Activated CD4-positive, alpha-beta memory T cell treated with anti-CD3 and anti-CD28 coated beads for 36 hours (primary cell): Measurements from ENCODE around the gene PACS2. TPM values are rescaled to one million over a fixed set of nuclear protein-coding genes. Genes with fewer than 3 reads are reported as not detected.
"Not testable (repeated sequence)": the region's sequence is repeated elsewhere in the genome, so short reads cannot be mapped to it uniquely, and the experiment has no call there.

ENCODE experiments used
- CTCF ChIA-PET: fragments of 350-600 bp; sonication (Branson Sonifier 250); formaldehyde crosslinking; loops from one replicate; lab custom pipeline; 2021; ENCODE audit warnings: antibody characterized with exemption, inconsistent platforms; lab: Charles Lee
- POLR2A ChIA-PET: fragments of 350-600 bp; sonication (Branson Sonifier 250); formaldehyde crosslinking; loops from one replicate; lab custom pipeline; 2021; ENCODE audit warnings: antibody characterized with exemption; lab: Charles Lee
- DNase-seq: peaks from one replicate; pipeline ENCODE4 v3.0.0-alpha.2; 2020
- H3K27ac Mint-ChIP-seq: one replicate; pipeline ENCODE4 v1.8.0; 2021; ENCODE audit warnings: mixed read lengths
- H3K27me3 Mint-ChIP-seq: one replicate; pipeline ENCODE4 v1.8.0; 2021; ENCODE audit warnings: mixed read lengths
- H3K36me3 Mint-ChIP-seq: one replicate; pipeline ENCODE4 v1.8.0; 2021; ENCODE audit warnings: mixed read lengths
- H3K4me1 Mint-ChIP-seq: one replicate; pipeline ENCODE4 v1.8.0; 2021; ENCODE audit warnings: low read depth, mixed read lengths
- H3K4me3 Mint-ChIP-seq: one replicate; pipeline ENCODE4 v1.8.0; 2021; ENCODE audit warnings: mild to moderate bottlenecking, mixed read lengths
- H3K9me3 Mint-ChIP-seq: one replicate; pipeline ENCODE4 v1.8.0; 2021; ENCODE audit warnings: mixed read lengths
- intact Hi-C: fragments of 100-400 bp; cut with micrococcal nuclease; formaldehyde crosslinking; loops from one replicate; pipeline ENCODE4 v1.15.1; 2023
- total RNA-seq, 2 experiments: library from RNA; stranded (reverse); gene quantifications; one replicate each; pipeline ENCODE4 v1.2.3, GENCODE V29; 2021

The PACS2 gene
- total RNA-seq, 2 experiments from 2014 or later = 32.3 to 36.6 TPM

- Mint-ChIP-seq H3K4me1 (peaks cover 19% of the 10 kb centered on the region), H3K9me3 (no peaks in the 10 kb centered on the region), H3K36me3 (peaks cover 5% of the 10 kb centered on the region), H3K27me3 (no peaks in the 10 kb centered on the region), H3K27ac (no peak overlapping the region), H3K4me3 (no peak overlapping the region)
- POLR2A ChIA-PET = no interaction called here
- CTCF ChIA-PET = no interaction called here
- intact Hi-C loops = loop anchor here (5.0 kb wide), 1 partner anchor 72 kb away; no protein-coding TSS in a partner anchor
- DNase-seq = no peak
Measured at GRCh38 chr14:105279642-105280361, 34.7 kb upstream of the PACS2 start.

DNA sequence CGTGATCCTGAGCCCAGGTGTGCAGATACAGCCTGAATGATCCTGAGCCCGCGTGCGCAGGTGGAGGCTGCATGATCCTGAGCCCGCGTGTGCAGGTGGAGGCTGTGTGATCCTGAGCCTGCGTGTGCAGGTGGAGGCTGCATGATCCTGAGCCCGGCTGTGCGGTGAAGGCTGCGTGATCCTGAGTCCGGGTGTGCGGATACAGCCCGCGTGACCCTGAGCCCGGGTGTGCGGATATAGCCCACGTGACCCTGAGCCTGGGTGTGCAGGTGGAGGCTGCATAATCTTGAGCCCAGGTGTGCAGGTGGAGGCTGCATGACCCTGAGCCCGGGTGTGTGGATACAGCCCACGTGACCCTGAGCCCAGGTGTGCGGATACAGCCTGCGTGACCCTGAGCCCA, 34.0 kb upstream of the PACS2 start:
- no peaks in the 10 kb centered on the region for H3K9me3 Mint-ChIP-seq
- H3K4me3 Mint-ChIP-seq = no peak overlapping the region
- H3K4me1 Mint-ChIP-seq = peaks cover 19% of the 10 kb centered on the region
- H3K36me3 Mint-ChIP-seq = peaks cover 5% of the 10 kb centered on the region
- DNase-seq = no peak
- intact Hi-C loops = loop anchor here (5.0 kb wide), 1 partner anchor 72 kb away; no protein-coding TSS in a partner anchor
- H3K27me3 Mint-ChIP-seq = no peaks in the 10 kb centered on the region
- CTCF ChIA-PET = no interaction called here
- POLR2A ChIA-PET = no interaction called here
- no peak overlapping the region for H3K27ac Mint-ChIP-seq

- intact Hi-C loops = loop anchor here (5.0 kb wide), 1 partner anchor 71 kb away; no protein-coding TSS in a partner anchor
- DNase-seq = peak; percentile 28
- H3K27ac Mint-ChIP-seq = no peak overlapping the region
- ChIA-PET CTCF (interaction anchor here (0.8 to 1.2 kb wide), 2 partner anchors 21 to 191 kb away, joined by 3 to 4 read pairs; no protein-coding TSS in a partner anchor), POLR2A (no interaction called here)
- peaks cover 19% of the 10 kb centered on the region for H3K4me1 Mint-ChIP-seq
- peaks cover 5% of the 10 kb centered on the region for H3K36me3 Mint-ChIP-seq
- no peaks in the 10 kb centered on the region for H3K27me3 Mint-ChIP-seq
- no peak overlapping the region for H3K4me3 Mint-ChIP-seq
- no peaks in the 10 kb centered on the region for H3K9me3 Mint-ChIP-seq
Measured at GRCh38 chr14:105281371-105282097, 33.0 kb upstream of the PACS2 start.

GRCh38 chr14:105282098-105282725, 32.3 kb upstream of the PACS2 start:
- Mint-ChIP-seq H3K4me3 (no peak overlapping the region), H3K4me1 (peaks cover 19% of the 10 kb centered on the region), H3K27me3 (no peaks in the 10 kb centered on the region), H3K36me3 (peaks cover 5% of the 10 kb centered on the region), H3K27ac (no peak overlapping the region), H3K9me3 (no peaks in the 10 kb centered on the region)
- ChIA-PET CTCF (interaction anchor here (0.8 to 1.2 kb wide), 2 partner anchors 21 to 192 kb away, joined by 3 to 4 read pairs; no protein-coding TSS in a partner anchor), POLR2A (interaction anchor here (0.7 kb wide), 1 partner anchor 11 kb away, joined by 3 read pairs; no protein-coding TSS in a partner anchor)
- intact Hi-C loops = loop anchor here (5.0 kb wide), 1 partner anchor 70 kb away; no protein-coding TSS in a partner anchor
- DNase-seq = no peak

GRCh38 chr14:105283028-105283427, 31.5 kb upstream of the PACS2 start:
- no peak overlapping the region for H3K27ac Mint-ChIP-seq
- H3K4me1 Mint-ChIP-seq = peaks cover 19% of the 10 kb centered on the region
- peaks cover 5% of the 10 kb centered on the region for H3K36me3 Mint-ChIP-seq
- no peak for DNase-seq
- no peaks in the 10 kb centered on the region for H3K27me3 Mint-ChIP-seq
- ChIA-PET POLR2A (no interaction called here), CTCF (interaction anchor here (0.7 kb wide), 1 partner anchor 13 kb away, joined by 3 read pairs; no protein-coding TSS in a partner anchor)
- no peaks in the 10 kb centered on the region for H3K9me3 Mint-ChIP-seq
- intact Hi-C loops = loop anchor here (5.0 kb wide), 1 partner anchor 69 kb away; no protein-coding TSS in a partner anchor
- H3K4me3 Mint-ChIP-seq = no peak overlapping the region

- Mint-ChIP-seq H3K9me3 (no peaks in the 10 kb centered on the region), H3K36me3 (peaks cover 5% of the 10 kb centered on the region), H3K4me3 (no peak overlapping the region), H3K27ac (no peak overlapping the region), H3K4me1 (peaks cover 19% of the 10 kb centered on the region), H3K27me3 (no peaks in the 10 kb centered on the region)
- POLR2A ChIA-PET = interaction anchor here (0.5 kb wide), 1 partner anchor 231 kb away, joined by 3 read pairs; no protein-coding TSS in a partner anchor
- no peak for DNase-seq
- CTCF ChIA-PET = interaction anchor here (0.7 kb wide), 1 partner anchor 13 kb away, joined by 3 read pairs; no protein-coding TSS in a partner anchor
- intact Hi-C loops = loop anchor here (5.0 kb wide), 1 partner anchor 68 kb away; no protein-coding TSS in a partner anchor
Measured at GRCh38 chr14:105283899-105284298, 30.6 kb upstream of the PACS2 start.

DNA sequence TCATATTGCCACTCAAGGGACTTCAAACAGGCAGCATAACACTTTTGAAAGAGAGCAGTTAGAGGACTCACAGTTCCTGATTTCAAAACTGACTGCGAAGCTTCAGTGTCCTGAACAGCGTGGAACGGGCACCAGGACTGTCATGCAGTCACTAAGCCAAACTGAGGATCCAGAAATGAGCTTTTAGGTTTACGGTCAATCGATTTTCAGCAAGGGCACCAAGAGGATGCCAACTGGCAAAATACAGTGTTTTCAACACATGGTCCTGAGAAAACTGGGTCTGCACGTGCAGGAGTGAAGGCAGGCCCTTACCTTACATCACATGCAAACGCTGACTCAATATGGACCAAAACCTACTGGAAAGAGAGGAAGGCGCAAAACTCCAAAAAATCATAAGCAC, 29.4 kb upstream of the PACS2 start:
- Mint-ChIP-seq H3K4me3 (no peak overlapping the region), H3K27me3 (no peaks in the 10 kb centered on the region), H3K27ac (no peak overlapping the region), H3K9me3 (no peaks in the 10 kb centered on the region), H3K36me3 (peaks cover 5% of the 10 kb centered on the region), H3K4me1 (peaks cover 19% of the 10 kb centered on the region)
- CTCF ChIA-PET = interaction anchor here (1.1 kb wide), 1 partner anchor 18 kb away, joined by 3 read pairs; no protein-coding TSS in a partner anchor
- intact Hi-C loops = no loop called here
- no peak for DNase-seq
- POLR2A ChIA-PET = no interaction called here

- peaks cover 23% of the 10 kb centered on the region for H3K4me1 Mint-ChIP-seq
- no peaks in the 10 kb centered on the region for H3K9me3 Mint-ChIP-seq
- no peak overlapping the region for H3K4me3 Mint-ChIP-seq
- intact Hi-C loops = no loop called here
- H3K27ac Mint-ChIP-seq = no peak overlapping the region
- ChIA-PET CTCF (no interaction called here), POLR2A (no interaction called here)
- H3K36me3 Mint-ChIP-seq = peaks cover 5% of the 10 kb centered on the region
- no peak for DNase-seq
- no peaks in the 10 kb centered on the region for H3K27me3 Mint-ChIP-seq
Measured at GRCh38 chr14:105286759-105287144, 27.8 kb upstream of the PACS2 start.

GRCh38 chr14:105287249-105288102, 27.1 kb upstream of the PACS2 start:
- DNase-seq = no peak
- no peaks in the 10 kb centered on the region for H3K9me3 Mint-ChIP-seq
- CTCF ChIA-PET = no interaction called here
- H3K36me3 Mint-ChIP-seq = peaks cover 5% of the 10 kb centered on the region
- intact Hi-C loops = no loop called here
- POLR2A ChIA-PET = no interaction called here
- H3K4me3 Mint-ChIP-seq = no peak overlapping the region
- peaks cover 21% of the 10 kb centered on the region for H3K4me1 Mint-ChIP-seq
- H3K27me3 Mint-ChIP-seq = no peaks in the 10 kb centered on the region
- no peak overlapping the region for H3K27ac Mint-ChIP-seq

DNA sequence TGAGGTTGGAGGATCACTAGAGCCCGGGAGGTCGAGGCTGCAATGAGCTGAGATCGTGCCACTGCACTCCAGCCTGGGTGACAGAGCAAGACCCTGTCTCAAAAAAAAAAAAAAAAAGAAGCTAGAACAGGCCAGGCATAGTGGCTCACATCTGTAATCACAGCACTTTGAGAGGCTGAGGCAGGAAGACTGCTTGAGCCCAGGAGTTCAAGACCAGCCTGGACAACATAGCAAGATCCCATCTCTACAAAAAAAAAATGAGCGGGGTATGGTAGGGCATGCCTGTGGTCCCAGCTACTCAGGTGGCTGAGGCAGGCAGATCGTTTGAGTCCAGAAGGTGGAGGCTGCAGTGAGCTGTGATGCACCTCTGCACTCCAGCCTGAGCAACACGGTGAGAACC, 25.6 kb upstream of the PACS2 start:
- intact Hi-C loops, H3K27ac Mint-ChIP-seq, CTCF ChIA-PET, H3K27me3 Mint-ChIP-seq, POLR2A ChIA-PET, H3K9me3 Mint-ChIP-seq, DNase-seq, H3K4me3 Mint-ChIP-seq, H3K36me3 Mint-ChIP-seq: not testable (repeated sequence)
- H3K4me1 Mint-ChIP-seq = peaks cover 30% of the 10 kb centered on the region
